Skin epidermis (tissue), 12 donors: Measurements from ENCODE around the gene NTHL1.

Experiments used
- H3K27ac ChIP-seq, 21 experiments: fragments of 200-600 bp; sonication (generic) in 11 of 21; one replicate each; pipeline ENCODE4 v1.5.0; 2020; ENCODE audit warnings: mild to moderate bottlenecking in 3 of 21, inconsistent platforms in 2 of 21, moderate library complexity in 2 of 21
- H3K4me3 ChIP-seq, 7 experiments: fragments of 200-600 bp; sonication (generic) in 2 of 7; one replicate each; pipeline ENCODE4 v1.5.0; 2020; ENCODE audit warnings: inconsistent platforms in 2 of 7, mild to moderate bottlenecking in 2 of 7, moderate library complexity in 1 of 7

The NTHL1 gene

DNA sequence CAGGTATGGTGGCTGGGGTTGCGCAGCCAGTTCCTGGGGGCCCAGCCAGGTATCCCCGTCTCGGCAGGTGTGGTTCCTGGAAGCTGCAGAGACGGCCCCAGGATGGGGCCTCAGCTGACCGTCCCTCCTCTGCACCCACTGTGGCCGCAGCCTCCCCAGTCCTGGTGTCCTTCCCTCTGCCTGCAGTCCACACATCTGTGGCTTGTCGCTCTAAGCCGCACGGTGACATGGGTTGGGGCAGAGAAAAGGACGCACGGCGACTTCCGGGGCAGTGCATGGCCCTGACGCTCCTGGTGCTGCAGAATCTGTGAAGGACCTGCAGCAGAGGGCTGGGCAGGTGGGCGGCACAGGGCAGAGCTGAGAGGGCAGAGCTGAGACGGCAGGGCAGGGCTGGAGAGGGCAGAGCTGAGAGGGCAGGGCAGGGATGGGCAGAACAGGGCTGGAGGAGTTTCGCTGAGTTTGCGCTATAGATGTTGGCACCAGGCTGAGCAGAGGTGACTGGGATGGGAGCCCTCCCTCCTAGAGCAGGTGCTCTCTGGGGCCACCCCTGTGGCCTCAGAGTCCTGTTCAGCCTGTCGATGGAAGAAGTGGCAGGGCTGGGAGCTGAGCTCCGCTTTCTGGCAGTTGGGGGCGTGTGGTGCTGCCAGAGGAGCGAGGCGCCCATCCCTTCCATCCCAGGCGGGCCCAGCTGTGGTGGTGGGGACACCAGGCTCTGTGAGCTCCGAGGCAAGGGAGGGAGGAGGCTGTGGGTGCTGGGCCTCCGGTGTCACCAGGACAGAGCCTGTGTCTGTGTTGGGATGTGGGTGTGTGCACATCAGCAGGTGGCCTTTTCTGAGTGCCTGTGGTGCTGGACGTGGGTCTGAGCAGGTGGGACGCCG is 23.2 kb upstream of the NTHL1 start:
- no peak overlapping the region for H3K4me3 ChIP-seq
- H3K27ac ChIP-seq, result peak overlapping the region in 1 of 21 experiments; percentile 8

DNA sequence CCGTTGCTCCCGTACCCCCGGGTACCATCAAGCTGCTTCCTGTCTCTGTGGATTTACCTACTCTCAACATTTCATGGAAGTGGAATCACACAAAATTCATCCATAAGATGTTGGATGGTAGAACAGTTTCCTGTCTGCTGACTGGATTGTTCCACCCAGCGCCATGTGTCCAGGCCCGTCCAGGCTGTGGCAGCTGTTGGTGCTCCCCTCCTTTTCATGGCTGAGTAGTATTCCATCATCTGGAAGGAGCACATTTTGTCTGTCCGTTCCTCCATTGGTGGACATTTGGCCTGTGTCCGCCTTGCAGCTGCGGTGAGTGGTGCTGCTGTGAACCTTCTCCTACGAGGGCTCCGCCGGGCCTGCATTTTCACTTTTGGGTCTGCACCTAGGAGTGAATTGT is 18.5 kb upstream of the NTHL1 start:
- Histone ChIP-seq H3K27ac (no peak overlapping the region), H3K4me3 (no peak overlapping the region)

DNA sequence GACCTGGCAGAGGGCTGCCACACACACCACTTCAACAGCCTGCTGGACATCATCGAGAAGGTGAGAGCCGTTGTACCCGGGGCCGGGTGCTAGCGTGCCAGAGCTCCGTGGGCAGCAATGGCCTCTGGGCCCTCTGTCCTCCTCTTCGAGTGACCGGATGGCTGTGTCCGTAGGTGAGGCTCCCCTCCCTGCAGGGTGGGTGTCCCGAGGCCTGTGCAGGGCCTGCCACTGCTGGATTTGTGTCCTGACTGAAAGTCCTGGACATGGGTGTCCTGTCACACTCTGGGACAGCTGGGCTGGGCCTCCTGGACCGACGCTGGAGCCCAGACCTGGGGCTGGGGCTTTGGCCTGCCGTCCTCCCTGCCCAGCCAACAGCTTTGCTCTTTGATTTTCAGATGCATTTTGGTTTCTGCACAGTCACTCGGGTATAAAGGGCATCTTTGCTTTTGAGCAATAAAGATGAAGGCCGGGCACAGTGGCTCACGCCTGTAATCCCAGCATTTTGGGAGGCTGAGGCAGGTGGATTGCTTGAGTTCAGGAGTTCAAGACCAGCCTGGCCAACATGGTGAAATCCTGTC is 16.8 kb upstream of the NTHL1 start:
- H3K4me3 ChIP-seq, result no peak overlapping the region
- no peak overlapping the region for H3K27ac ChIP-seq

DNA sequence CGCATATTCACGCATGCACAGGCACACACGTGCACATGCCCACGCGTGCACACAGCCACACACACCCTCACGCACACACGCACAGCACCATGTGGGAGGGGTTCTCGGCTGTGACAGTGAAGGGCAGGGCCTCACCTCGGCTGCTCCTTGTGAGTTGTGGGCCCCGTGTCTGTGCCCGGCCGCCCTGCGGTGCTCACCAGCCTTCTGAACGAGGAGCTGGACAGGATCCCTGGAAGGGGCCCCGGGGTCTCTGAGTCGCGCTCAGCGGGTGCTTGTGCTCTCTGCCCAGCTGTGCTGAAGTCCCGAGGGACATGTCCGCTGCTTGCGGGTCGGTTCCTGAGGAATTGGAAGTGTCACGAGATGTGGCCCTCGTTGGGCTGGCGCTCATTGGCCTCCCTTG is 16.2 kb upstream of the NTHL1 start:
- no peak overlapping the region for H3K4me3 ChIP-seq

DNA sequence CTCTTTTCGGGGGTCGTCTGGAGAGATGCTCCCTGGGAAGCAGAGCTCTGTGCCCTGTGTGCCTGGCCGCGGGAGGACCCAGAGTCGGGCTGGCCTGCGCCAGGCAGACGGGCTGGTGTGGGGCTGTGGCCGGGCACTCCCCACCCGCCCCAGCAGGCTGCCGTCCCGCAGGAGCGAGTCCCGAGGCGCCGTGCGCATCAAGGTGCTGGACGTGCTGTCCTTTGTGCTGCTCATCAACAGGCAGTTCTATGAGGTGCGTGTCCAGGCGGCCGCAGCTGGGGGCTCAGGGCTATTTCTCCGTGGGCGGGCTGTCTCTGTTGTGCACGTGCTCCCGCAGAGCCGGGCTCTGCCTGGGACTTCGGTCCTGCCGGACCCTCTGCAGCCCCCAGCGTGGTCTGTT is 15.2 kb upstream of the NTHL1 start:
- Histone ChIP-seq H3K4me3 (no peak overlapping the region), H3K27ac (no peak overlapping the region)

More for the DNA sequence above, 16.2 kb upstream of the NTHL1 start:
- H3K27ac ChIP-seq, result no peak overlapping the region

DNA sequence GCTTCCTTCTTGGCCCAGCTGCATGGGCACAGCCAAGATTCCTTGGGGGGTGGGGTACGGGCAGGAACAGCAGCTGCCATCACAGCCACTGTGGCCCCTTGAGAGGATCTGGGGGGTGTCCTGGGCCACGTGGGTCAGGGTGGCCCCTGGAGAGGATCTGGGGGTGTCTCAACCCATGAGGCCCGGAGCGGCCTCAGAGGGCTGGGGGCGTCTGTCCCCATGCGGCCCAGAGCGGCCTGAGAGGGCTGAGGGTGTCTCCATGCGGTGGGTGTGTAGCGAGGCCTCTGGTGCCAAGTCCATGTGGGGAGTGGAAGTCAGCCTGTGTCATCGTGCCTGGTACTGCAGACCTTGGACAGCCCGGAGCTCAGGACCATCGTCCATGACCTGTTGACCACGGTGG is 13.9 kb upstream of the NTHL1 start:
- Histone ChIP-seq H3K4me3 (no peak overlapping the region), H3K27ac (no peak overlapping the region)

DNA sequence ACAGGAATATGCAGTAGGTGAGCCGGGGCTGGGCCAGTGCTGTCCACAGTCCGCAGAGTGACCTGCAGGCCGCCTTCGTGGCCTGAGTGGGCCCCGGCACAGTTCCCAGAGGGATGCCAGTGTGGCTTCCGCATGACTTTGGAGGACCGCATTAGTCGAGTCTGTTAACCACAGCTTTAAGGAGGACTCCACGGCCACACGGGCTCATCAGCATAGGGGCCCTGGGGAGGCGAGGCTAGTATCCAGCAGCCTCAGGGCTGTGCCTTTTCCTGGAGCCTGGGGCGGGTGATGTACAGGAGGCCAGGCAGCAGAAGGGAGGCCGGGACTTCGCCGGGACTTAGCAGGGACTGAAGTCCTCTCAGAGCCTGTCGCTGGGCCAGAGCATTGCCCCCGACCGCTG is 13.4 kb upstream of the NTHL1 start:
- Histone ChIP-seq H3K4me3 (no peak overlapping the region), H3K27ac (no peak overlapping the region)

DNA sequence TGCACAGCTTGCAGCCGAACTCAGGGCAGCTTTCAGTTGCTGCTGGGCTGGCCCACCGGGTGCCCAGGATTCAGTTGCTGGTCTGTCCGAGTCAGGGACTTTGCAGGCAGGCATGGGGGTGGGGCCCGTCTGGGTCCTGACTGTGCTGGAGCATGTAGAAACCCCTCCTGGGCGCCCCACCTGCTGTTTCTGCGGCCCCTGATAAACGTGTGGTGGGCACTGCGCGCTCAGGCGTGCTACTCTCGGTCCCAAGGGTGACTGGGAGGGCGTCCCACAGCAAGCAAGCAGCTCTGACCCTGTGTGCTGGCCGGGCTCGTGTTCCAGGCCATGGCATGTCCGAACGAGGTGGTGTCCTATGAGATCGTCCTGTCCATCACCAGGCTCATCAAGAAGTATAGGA is 12.7 kb upstream of the NTHL1 start:
- Histone ChIP-seq H3K4me3 (no peak overlapping the region), H3K27ac (no peak overlapping the region)

DNA sequence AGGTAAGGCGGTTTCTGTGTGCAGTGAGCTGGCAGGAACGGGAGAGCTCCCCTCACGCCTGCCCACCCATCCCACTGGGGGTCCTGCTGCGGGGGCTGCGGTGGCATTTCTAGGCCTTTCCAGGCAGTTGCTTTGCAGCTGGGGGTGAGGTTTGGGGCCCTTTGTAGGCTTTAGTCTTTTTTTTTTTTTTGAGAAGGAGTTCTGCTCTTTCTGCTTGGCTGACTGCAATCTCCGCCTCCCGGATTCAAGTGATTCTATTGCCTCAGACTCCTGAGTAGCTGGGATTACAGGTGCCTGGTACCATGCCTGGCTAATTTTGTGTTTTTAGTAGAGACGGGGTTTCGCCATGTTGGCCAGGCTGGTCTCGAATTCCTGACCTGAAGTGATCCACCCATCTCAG is 11.2 kb upstream of the NTHL1 start:
- Histone ChIP-seq H3K4me3 (no peak overlapping the region), H3K27ac (no peak overlapping the region)

DNA sequence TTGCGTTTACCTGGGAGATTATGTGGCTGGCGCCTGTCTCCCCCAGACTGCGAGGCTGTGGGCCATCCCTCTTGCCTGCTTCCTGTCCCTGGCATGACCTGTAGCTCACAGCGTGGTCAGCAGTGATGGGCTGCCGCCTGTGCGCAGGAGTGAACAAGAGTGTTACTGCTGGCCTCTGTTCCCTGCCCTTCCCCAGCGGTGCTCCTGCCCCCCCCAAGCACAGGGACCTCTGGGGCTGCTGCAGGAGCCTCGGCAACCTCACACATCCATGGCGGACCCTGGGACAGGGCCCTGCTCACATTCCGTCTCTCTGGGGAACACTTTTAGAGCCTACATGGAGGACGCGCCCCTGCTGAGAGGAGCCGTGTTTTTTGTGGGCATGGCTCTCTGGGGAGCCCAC is 10.8 kb upstream of the NTHL1 start:
- Histone ChIP-seq H3K4me3 (no peak overlapping the region), H3K27ac (no peak overlapping the region)

DNA sequence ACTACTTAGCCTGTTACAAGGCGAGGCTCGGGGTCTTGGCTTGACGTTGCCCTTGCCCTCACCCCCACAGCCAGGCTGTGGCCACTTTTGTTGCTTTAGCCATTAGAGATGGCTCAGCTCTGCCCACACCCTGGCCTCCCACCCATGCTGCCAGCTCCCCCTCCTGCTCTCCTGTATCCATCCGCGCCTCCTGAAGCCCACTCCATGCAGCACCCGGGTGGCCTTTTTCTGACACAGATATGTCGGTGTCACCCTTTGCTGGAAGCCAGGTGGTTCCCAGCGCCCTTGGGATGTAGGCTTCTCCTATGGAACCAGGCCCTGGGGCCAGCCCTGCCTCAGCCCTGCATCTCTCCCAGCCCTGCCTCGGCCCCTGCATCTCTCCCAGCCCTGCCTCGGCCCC is 9.8 kb upstream of the NTHL1 start:
- Histone ChIP-seq H3K27ac (no peak overlapping the region), H3K4me3 (no peak overlapping the region)

DNA sequence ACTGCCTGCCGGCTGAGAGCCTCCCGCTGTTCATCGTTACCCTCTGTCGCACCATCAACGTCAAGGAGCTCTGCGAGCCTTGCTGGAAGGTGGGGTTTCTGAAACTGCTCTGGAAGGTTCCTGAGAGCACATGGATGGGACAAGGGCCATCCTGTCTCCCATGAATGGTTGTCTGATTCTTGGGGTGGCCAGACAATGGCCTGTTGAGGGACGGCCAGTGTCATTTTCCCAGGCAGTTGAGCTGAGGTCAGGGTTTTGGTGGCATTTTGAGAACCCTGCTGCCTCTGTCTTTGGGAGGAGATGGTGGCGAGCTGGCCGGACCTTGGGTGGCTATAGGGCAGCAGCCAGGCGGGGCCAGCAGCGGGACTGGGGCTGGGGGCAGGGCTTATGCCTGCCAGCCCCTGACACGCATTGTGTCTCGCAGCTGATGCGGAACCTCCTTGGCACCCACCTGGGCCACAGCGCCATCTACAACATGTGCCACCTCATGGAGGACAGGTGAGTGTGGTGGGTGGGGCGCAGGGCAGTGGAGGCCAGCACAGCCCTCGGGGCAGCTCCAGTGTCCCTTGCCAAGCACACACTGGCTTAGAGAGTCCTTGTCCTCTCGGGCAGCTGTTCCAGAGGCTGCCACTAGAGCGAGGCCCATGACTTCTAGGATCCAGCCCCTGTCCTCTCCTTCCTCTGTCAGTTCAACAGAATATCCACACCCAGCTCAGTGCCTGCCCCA is 9.2 kb upstream of the NTHL1 start:
- no peak overlapping the region for H3K4me3 ChIP-seq
- H3K27ac ChIP-seq, result no peak overlapping the region

DNA sequence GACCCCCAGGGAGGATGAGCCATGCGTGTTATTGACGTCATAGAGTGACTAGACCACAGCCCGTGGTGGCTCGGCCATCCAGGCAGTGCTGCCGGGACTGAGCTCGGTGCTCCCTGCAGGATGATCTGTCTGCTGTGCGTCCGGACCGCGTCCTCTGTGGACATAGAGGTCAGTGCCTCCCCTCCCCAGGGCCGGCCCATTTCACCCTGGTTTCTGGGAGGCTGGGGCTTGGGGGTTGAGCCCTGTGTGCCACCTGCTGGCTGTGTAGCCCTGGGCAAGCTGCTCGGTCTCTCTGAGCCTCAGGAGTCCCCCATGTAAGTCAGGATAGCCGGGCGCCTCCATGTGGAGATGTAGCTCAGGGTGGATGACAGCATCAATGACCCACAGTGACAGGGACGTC is 8.4 kb upstream of the NTHL1 start:
- Histone ChIP-seq H3K4me3 (no peak overlapping the region), H3K27ac (no peak overlapping the region)

DNA sequence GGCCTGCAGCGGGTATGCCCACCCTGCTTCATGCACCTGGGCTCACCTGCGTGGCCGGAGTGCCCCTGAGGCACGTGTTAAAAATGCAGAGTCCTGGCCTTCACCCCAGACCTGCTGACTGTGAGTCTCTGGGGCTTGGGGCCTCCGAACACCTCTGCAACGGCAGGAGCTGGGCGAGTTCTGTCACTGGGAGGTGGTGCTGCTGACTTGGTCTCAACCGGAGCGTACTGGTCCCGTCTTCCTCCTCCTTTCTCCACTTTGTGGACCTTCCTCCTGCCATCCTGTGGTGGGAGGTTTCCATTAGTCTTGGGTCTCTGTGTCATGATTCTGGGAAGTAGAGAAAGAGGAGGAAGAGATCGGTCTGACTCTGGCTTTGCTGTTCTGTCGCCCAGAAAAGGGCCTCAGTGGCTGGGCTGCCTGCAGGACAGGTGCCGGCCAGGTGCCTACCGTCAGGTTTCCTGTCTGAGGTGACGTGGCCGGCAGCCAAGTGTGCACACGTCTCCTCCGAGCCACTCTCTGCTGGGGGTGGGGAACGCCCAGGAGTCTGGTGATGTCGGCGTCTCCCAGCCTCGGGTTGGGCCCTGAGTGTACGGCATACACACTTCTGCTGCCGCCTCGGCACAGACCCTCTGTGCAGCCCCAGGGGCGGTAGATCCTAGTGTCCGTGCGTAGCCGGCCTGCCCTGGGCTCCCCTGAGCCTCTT is 7.1 kb upstream of the NTHL1 start:
- H3K27ac ChIP-seq, result no peak overlapping the region
- H3K4me3 ChIP-seq, result no peak overlapping the region

DNA sequence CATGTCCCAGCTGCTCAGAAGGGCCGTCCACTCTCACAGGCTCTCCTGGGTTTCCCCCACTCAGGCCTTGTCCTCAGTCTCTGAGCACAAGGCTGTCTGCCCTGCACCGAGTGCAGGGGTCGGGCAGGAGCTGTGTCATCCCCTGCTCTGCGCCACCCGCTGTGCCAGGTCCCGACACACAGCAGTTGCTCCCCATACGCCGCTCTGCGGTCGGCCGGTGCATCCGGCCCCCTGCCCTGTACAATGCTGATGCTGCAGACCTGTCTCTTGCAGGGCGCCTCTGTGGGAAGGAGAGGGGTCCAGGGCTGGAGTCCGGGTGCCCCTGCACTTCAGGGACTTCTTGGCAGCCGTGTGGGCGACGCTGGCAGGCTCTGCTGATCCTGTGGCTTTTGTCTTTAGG is 6.3 kb upstream of the NTHL1 start:
- H3K27ac ChIP-seq, result no peak overlapping the region

DNA sequence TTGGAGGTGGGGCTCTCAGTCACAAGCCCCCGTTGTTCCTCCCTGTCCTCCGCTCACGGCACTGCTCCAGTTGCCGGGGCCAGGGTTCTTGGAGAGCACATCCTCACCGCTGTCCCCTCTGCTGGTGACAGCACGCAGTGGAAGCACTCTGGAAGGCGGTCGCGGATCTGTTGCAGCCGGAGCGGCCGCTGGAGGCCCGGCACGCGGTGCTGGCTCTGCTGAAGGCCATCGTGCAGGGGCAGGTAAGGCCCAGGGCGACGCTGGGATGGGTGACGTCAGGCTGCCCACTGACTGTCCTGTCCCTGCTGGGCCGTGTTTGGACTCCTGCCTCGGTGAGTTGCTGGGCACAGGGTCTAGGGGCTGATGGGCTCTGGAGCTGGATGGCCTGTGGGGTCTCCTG is 5.6 kb upstream of the NTHL1 start:
- H3K27ac ChIP-seq, result no peak overlapping the region

More for the DNA sequence above, 6.3 kb upstream of the NTHL1 start:
- no peak overlapping the region for H3K4me3 ChIP-seq

DNA sequence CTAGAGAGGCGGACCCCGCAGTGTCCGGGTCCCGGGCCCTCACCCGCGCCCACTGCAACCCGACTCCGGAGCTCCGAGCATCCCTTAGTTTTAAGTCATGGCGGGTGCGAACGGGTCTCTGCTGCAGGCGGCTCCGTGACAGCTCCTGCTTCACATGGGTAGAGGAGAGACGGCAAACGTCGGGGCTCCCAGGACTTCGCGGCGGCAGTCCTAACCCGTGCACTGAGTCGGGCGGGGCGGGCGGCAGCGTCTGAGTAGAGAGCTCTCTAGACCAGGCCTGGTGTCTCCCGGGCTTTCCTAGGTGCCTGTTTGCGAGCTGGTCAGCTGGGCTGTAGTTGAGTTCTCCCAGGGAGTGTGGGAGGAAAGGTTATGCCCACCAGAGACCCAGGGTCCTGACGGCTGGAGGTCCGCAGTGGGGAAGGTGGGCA is 496 bp upstream of the NTHL1 start:
- Histone ChIP-seq H3K27ac (peak overlapping the region in 20 of 21 experiments; percentile 41 to 93 (median 80)), H3K4me3 (peak overlapping the region; percentile 66 to 99 (median 92))

More for the DNA sequence above, 5.6 kb upstream of the NTHL1 start:
- no peak overlapping the region for H3K4me3 ChIP-seq

DNA sequence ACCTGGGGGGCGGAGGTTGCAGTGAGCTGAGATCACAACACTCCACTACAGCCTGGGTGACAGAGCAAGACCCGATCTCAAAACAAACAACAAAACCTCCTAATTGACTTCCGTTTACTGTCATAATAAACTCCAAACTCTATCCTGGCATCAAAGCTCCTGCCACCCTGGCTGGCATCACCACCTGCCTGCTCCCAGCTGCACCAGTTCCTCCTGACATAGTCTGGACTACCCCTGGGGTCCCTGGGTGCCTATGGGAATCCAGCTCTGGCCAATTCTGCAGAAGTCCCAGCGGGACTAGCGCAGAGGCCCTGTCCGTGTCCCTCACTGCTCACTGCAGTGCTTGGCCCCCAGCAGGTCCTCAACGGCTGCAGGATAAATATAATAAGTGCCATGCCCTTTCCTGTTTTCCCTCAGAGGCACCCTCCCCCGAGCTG is 723 bp downstream of the NTHL1 start:
- Histone ChIP-seq H3K4me3 (peak overlapping the region; percentile 66 to 99 (median 92)), H3K27ac (peak overlapping the region in 16 of 21 experiments; percentile 45 to 93 (median 82))

DNA sequence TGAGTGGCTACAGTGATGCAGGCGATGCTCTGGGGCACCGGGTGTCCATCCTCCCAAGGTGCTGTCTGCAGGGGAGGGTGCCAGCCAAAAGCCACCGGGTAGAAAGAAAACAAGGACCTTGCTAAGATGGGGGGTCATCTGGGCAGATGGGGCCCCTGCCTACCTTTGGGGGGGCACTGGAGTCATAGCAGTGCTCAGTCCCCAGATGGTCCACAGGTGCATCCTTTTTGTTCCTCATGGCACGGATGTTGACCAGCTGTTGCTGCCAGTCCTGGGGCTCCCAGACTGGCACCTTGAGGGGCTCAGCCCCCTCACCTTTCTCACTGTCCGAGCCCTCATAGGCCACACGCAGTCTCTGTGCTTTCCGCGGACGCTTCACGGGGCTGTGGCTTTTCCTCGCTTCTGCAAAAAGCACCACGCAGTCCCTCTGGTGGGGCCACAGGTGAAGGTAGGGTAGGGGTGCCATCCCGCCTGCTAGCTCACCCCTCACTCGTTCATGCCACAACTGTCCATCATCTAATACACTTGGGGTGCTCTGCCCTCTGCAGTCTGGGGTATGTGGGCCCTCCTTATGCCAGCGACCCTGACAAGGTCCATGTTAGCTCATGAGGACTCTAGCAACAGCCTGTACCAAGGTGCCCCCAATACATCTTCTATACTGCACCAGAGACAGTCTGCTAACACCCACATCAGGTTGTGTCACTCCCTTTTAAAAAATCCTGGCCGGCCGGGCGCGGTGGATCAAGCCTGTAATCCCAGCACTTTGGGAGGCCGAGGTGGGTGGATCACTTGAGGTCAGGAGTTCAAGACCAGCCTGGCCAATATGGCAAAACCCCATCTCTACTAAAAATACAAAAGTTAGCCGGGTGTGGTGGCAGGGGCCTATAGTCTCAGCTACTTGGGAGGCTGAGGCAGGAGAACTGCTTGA is 1.4 kb downstream of the NTHL1 start:
- H3K4me3 ChIP-seq, result peak overlapping the region in 1 of 7 experiments; percentile 92
- H3K27ac ChIP-seq, result peak overlapping the region in 6 of 21 experiments; percentile 11 to 88 (median 75)
